WTC11 (cell line): ENCODE results near the gene ATP2B3. TPM values are rescaled to one million over a fixed set of nuclear protein-coding genes. Genes with fewer than 3 reads are reported as not detected.
A peak's percentile ranks its signal among the peaks of the same experiment; 100 is the strongest.

Experiments
- ATAC-seq: fragments of 200-7000 bp; cut with Tn5 transposase; 2 replicates; pipeline ENCODE4 v1.10.0; 2021; ENCODE audit warnings: mild to moderate bottlenecking, moderate library complexity
- CTCF ChIA-PET: fragments of 300-600 bp; sonication (Branson Sonifier 250); formaldehyde crosslinking; loops from one replicate; lab custom pipeline; 2021; ENCODE audit warnings: antibody characterized with exemption; lab: Charles Lee
- POLR2A ChIA-PET: fragments of 350-600 bp; sonication (Branson Sonifier 250); formaldehyde crosslinking; loops from one replicate; lab custom pipeline; 2021; ENCODE audit warnings: antibody characterized with exemption; lab: Charles Lee
- DNase-seq: peaks from one replicate; pipeline ENCODE4 v3.0.0; 2021; ENCODE audit warnings: low spot score
- H3K27ac Mint-ChIP-seq: 2 replicates; pipeline ENCODE4 v1.8.0; 2021; ENCODE audit warnings: mixed read lengths
- H3K27me3 Mint-ChIP-seq: 2 replicates; pipeline ENCODE4 v1.8.0; 2021; ENCODE audit warnings: low read depth, mild to moderate bottlenecking, moderate library complexity, mixed read lengths
- H3K36me3 Mint-ChIP-seq: 2 replicates; pipeline ENCODE4 v1.8.0; 2021; ENCODE audit warnings: mixed read lengths
- H3K4me1 Mint-ChIP-seq: 2 replicates; pipeline ENCODE4 v1.8.0; 2022; ENCODE audit warnings: mixed read lengths
- H3K4me3 Mint-ChIP-seq: 2 replicates; pipeline ENCODE4 v1.8.0; 2021; ENCODE audit warnings: mild to moderate bottlenecking, moderate library complexity, mixed read lengths
- H3K9me3 Mint-ChIP-seq: 2 replicates; pipeline ENCODE4 v1.8.0; 2021; ENCODE audit warnings: mixed read lengths
- FOXK1 ChIP-seq: sonication (generic); formaldehyde crosslinking; IDR thresholded peaks from 2 replicates; pipeline ENCODE4 v1.8.0; 2022; ENCODE audit warnings: mild to moderate bottlenecking, moderate library complexity, missing genetic modification reagents
- GABPB1 ChIP-seq: sonication (generic); formaldehyde crosslinking; IDR thresholded peaks from 2 replicates; pipeline ENCODE4 v1.8.1; 2023; ENCODE audit warnings: mild to moderate bottlenecking, missing genetic modification reagents
- GRHL2 ChIP-seq: fragments of 250-450 bp; sonication (Bioruptor Pico); IDR thresholded peaks from 2 replicates; pipeline ENCODE4 v1.8.0; 2022; ENCODE audit warnings: mild to moderate bottlenecking, moderate library complexity; ENCODE audit not compliant: insufficient replicate concordance, severe bottlenecking
- HMGA2 ChIP-seq: fragments of 250-450 bp; sonication (Bioruptor Pico); IDR thresholded peaks from 2 replicates; pipeline ENCODE4 v1.4.0; 2021; ENCODE audit warnings: mild to moderate bottlenecking, moderate library complexity
- JAZF1 ChIP-seq: fragments of 250-450 bp; sonication (Bioruptor Pico); IDR thresholded peaks from 2 replicates; pipeline ENCODE4 v1.9.0; 2021; ENCODE audit warnings: moderate library complexity, mild to moderate bottlenecking, inconsistent platforms
- MLX ChIP-seq: sonication (generic); formaldehyde crosslinking; IDR thresholded peaks from 2 replicates; pipeline ENCODE4 v1.8.1; 2023; ENCODE audit warnings: mild to moderate bottlenecking, missing genetic modification reagents, moderate library complexity
- MXD4 ChIP-seq: fragments of 250-450 bp; sonication (Bioruptor Pico); IDR thresholded peaks from 2 replicates; pipeline ENCODE4 v1.8.0; 2021; ENCODE audit warnings: mild to moderate bottlenecking, moderate library complexity, borderline replicate concordance
- PRDM15 ChIP-seq: sonication (generic); formaldehyde crosslinking; IDR thresholded peaks from 2 replicates; pipeline ENCODE4 v1.8.0; 2022; ENCODE audit warnings: missing genetic modification reagents
- PRRX2 ChIP-seq: fragments of 250-450 bp; sonication (Bioruptor Pico); IDR thresholded peaks from 2 replicates; pipeline ENCODE4 v1.8.0; 2021; ENCODE audit warnings: mild to moderate bottlenecking
- SMAD3 ChIP-seq: sonication (generic); formaldehyde crosslinking; IDR thresholded peaks from 2 replicates; pipeline ENCODE4 v1.8.0; 2022; ENCODE audit warnings: missing genetic modification reagents, mild to moderate bottlenecking, borderline replicate concordance
- ZMAT4 ChIP-seq: fragments of 250-450 bp; sonication (Bioruptor Pico); IDR thresholded peaks from 2 replicates; pipeline ENCODE4 v1.9.0; 2021; ENCODE audit warnings: mild to moderate bottlenecking
- ZNF138 ChIP-seq: sonication (generic); formaldehyde crosslinking; conservative IDR thresholded peaks from 2 replicates; pipeline ENCODE4 v1.8.1; 2022; ENCODE audit warnings: mild to moderate bottlenecking, moderate library complexity, missing genetic modification reagents
- ZNF263 ChIP-seq: sonication (generic); formaldehyde crosslinking; IDR thresholded peaks from 2 replicates; pipeline ENCODE4 v1.8.1; 2022; ENCODE audit warnings: low read depth, mild to moderate bottlenecking, moderate library complexity, missing genetic modification reagents
- ZNF281 ChIP-seq: sonication (generic); formaldehyde crosslinking; IDR thresholded peaks from 2 replicates; pipeline ENCODE4 v1.8.0; 2023; ENCODE audit warnings: mild to moderate bottlenecking, missing genetic modification reagents
- ZNF423 ChIP-seq: fragments of 250-450 bp; sonication (Bioruptor Pico); IDR thresholded peaks from 2 replicates; pipeline ENCODE4 v2.1.2; 2022; ENCODE audit warnings: mild to moderate bottlenecking, moderate library complexity
- total RNA-seq: library from RNA; stranded (reverse); gene quantifications from 3 replicates; pipeline ENCODE4 v1.2.3, GENCODE V29; 2021
- TF ChIP-seq, protein P1 (sequence below): sonication (generic); formaldehyde crosslinking; IDR thresholded peaks from 2 replicates; pipeline ENCODE4 v1.8.0; 2022; ENCODE audit warnings: mild to moderate bottlenecking, missing genetic modification reagents

ATP2B3 gene
- total RNA-seq, 1 experiment from 2014 or later: 0.28 TPM

- TF ChIP-seq PRRX2 (CRISPR knock-in tag): no peak
- TF ChIP-seq FOXK1 (CRISPR knock-in tag): no peak
- H3K4me1 Mint-ChIP-seq: peaks cover 14% of the 10 kb centered on the region
- CTCF ChIA-PET: interaction anchor here (1.1 to 4.1 kb wide), 7 partner anchors 11 to 75 kb away, joined by 3 to 48 read pairs (median 15); no protein-coding TSS in a partner anchor
- H3K27me3 Mint-ChIP-seq: no peaks in the 10 kb centered on the region; the same call in 1 of the 2 replicates
- POLR2A ChIA-PET: no interaction called here
- H3K9me3 Mint-ChIP-seq: no peaks in the 10 kb centered on the region
- no peaks in the 10 kb centered on the region for H3K36me3 Mint-ChIP-seq
- no peak overlapping the region for H3K27ac Mint-ChIP-seq
- DNase-seq (no peak), ATAC-seq (no peak)
- no peak overlapping the region for H3K4me3 Mint-ChIP-seq
These were observed 59.5 kb downstream of the ATP2B3 start for GRCh38 chrX:153576961-153577360.

DNA sequence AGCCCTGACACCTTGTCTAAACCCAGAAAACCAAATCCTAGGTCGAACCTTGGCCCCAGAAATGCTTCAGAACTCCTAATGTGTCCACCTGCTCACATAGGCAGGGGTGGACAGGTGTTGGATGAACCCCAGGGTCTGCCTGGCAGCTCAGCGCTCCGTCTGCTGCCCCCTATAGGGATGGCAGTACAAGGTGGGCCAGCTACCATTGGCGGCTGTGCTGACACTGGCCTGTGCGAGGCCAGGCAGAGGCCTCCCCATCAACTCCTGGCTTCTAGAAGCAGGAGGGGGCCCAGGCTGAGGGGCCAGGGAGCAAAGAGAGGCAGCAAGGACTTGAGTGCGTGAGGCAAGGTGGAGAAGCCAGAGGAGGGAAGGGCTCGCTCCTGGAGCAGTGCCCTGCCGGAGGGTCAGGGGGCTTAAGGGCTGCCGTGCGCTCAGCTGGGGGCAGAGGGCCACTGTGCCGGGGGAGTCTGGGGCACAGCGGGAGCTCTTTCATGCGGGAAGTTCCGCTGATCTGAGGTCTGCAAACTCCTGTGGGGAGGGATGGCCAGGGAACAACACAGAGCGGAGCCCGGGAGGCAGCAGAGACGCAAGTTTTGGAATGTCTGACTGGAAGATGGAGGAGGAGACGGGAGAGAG is 60.9 kb downstream of the ATP2B3 start:
- no peak for TF ChIP-seq SMAD3 (CRISPR knock-in tag)
- peak; percentile 52; the same call in 1 of the 2 replicates for TF ChIP-seq ZNF423 (CRISPR knock-in tag)
- peak; percentile 39 for DNase-seq
- Mint-ChIP-seq H3K9me3 (no peaks in the 10 kb centered on the region), H3K36me3 (no peaks in the 10 kb centered on the region), H3K4me1 (peaks cover 14% of the 10 kb centered on the region), H3K27ac (no peak overlapping the region), H3K27me3 (no peaks in the 10 kb centered on the region; the same call in 1 of the 2 replicates), H3K4me3 (no peak overlapping the region)
- ChIA-PET POLR2A (interaction anchor here (0.9 to 1.3 kb wide), 2 partner anchors 19 to 20 kb away, joined by 3 read pairs; no protein-coding TSS in a partner anchor), CTCF (interaction anchor here (0.6 to 4.4 kb wide), 26 partner anchors 12 to 431 kb away, joined by 3 to 48 read pairs (median 6); partner anchors contain the start of genes CCNQ, DUSP9 and SLC6A8)
- ATAC-seq: peak; percentile 83

- POLR2A ChIA-PET: interaction anchor here (1.3 kb wide), 1 partner anchor 19 kb away, joined by 3 read pairs; no protein-coding TSS in a partner anchor
- Mint-ChIP-seq H3K27ac (no peak overlapping the region), H3K36me3 (no peaks in the 10 kb centered on the region), H3K4me1 (peaks cover 14% of the 10 kb centered on the region), H3K9me3 (no peaks in the 10 kb centered on the region), H3K27me3 (no peaks in the 10 kb centered on the region; the same call in 1 of the 2 replicates), H3K4me3 (no peak overlapping the region)
- DNase-seq: no peak
- CTCF ChIA-PET: interaction anchor here (0.9 to 4.4 kb wide), 14 partner anchors 13 to 108 kb away, joined by 3 to 48 read pairs (median 10); partner anchors contain the start of genes CCNQ and SLC6A8
- no peak for ATAC-seq
- TF ChIP-seq, protein P1, sequence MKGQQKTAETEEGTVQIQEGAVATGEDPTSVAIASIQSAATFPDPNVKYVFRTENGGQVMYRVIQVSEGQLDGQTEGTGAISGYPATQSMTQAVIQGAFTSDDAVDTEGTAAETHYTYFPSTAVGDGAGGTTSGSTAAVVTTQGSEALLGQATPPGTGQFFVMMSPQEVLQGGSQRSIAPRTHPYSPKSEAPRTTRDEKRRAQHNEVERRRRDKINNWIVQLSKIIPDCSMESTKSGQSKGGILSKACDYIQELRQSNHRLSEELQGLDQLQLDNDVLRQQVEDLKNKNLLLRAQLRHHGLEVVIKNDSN (CRISPR knock-in tag): no peak
- TF ChIP-seq ZNF138 (CRISPR knock-in tag) (no peak), HMGA2 (no peak), ZNF281 (CRISPR knock-in tag) (no peak), ZNF263 (CRISPR knock-in tag) (no peak), GRHL2 (no peak), JAZF1 (CRISPR knock-in tag) (no peak), GABPB1 (CRISPR knock-in tag) (no peak), MXD4 (CRISPR knock-in tag) (no peak), MLX (no peak), ZMAT4 (no peak), PRDM15 (no peak)
These were observed 61.4 kb downstream of the ATP2B3 start for GRCh38 chrX:153578889-153579288.
